GM18909 (cell line): Measurements from ENCODE around the gene A1CF.
"Not testable (repeated sequence)": the region's sequence is repeated elsewhere in the genome, so short reads cannot be mapped to it uniquely, and the experiment has no call there.

Experiments used
- ATAC-seq: cut with Tn5 transposase; IDR thresholded peaks from one replicate; pipeline ENCODE4 v1.9.1; 2021; ENCODE audit warnings: mild to moderate bottlenecking; ENCODE audit not compliant: unreplicated experiment, poor library complexity

A1CF gene

GRCh38 chr10:50885097-50885859 lies at the start of gene A1CF:
Gene A1CF (minus strand): TSS chr10:50885627. CDS start chr10:50859940, 25,687 bp downstream.
- ATAC-seq = no peak

GRCh38 chr10:50931948-50932431 lies 46.6 kb upstream of the A1CF start:
- no peak for ATAC-seq

GRCh38 chr10:50929670-50930069 lies 44.2 kb upstream of the A1CF start:
- no peak for ATAC-seq

GRCh38 chr10:50928190-50928552 lies 42.7 kb upstream of the A1CF start:
- no peak for ATAC-seq

GRCh38 chr10:50927522-50928189 lies 42.2 kb upstream of the A1CF start:
- ATAC-seq = no peak

- not testable (repeated sequence) for ATAC-seq
Measured at GRCh38 chr10:50923471-50923870, 38.0 kb upstream of the A1CF start.

- no peak for ATAC-seq
Measured at GRCh38 chr10:50919010-50919409, 33.6 kb upstream of the A1CF start.

GRCh38 chr10:50918529-50918928 lies 33.1 kb upstream of the A1CF start:
- ATAC-seq = no peak

GRCh38 chr10:50917486-50917885 lies 32.1 kb upstream of the A1CF start:
- no peak for ATAC-seq

- ATAC-seq = no peak
Measured at GRCh38 chr10:50909334-50910014, 24.0 kb upstream of the A1CF start.

GRCh38 chr10:50908366-50908765 lies 22.9 kb upstream of the A1CF start:
- ATAC-seq = no peak

- ATAC-seq = not testable (repeated sequence)
Measured at GRCh38 chr10:50905797-50906196, 20.4 kb upstream of the A1CF start.

GRCh38 chr10:50896721-50897120 lies 11.3 kb upstream of the A1CF start:
- ATAC-seq = no peak

GRCh38 chr10:50894312-50894711 lies 8.9 kb upstream of the A1CF start:
- ATAC-seq = no peak

GRCh38 chr10:50892467-50892866 lies 7.0 kb upstream of the A1CF start:
- no peak for ATAC-seq

GRCh38 chr10:50884302-50884701 lies 1.1 kb downstream of the A1CF start:
- no peak for ATAC-seq

- ATAC-seq = no peak
Measured at GRCh38 chr10:50883629-50884028, 1.8 kb downstream of the A1CF start.

GRCh38 chr10:50882540-50882983 lies 2.9 kb downstream of the A1CF start:
- ATAC-seq = no peak

GRCh38 chr10:50881046-50881445 lies 4.4 kb downstream of the A1CF start:
- not testable (repeated sequence) for ATAC-seq

- no peak for ATAC-seq
Measured at GRCh38 chr10:50876429-50876828, 9.0 kb downstream of the A1CF start.

- no peak for ATAC-seq
Measured at GRCh38 chr10:50874723-50875122, 10.7 kb downstream of the A1CF start.
